ENCODE measurements around the gene SMIM29. TPM values are rescaled to one million over a fixed set of nuclear protein-coding genes. Genes with fewer than 3 reads are reported as not detected.

Gene SMIM29
- total RNA-seq, 1 donor from 2014 or later, result 5.2 TPM

DNA sequence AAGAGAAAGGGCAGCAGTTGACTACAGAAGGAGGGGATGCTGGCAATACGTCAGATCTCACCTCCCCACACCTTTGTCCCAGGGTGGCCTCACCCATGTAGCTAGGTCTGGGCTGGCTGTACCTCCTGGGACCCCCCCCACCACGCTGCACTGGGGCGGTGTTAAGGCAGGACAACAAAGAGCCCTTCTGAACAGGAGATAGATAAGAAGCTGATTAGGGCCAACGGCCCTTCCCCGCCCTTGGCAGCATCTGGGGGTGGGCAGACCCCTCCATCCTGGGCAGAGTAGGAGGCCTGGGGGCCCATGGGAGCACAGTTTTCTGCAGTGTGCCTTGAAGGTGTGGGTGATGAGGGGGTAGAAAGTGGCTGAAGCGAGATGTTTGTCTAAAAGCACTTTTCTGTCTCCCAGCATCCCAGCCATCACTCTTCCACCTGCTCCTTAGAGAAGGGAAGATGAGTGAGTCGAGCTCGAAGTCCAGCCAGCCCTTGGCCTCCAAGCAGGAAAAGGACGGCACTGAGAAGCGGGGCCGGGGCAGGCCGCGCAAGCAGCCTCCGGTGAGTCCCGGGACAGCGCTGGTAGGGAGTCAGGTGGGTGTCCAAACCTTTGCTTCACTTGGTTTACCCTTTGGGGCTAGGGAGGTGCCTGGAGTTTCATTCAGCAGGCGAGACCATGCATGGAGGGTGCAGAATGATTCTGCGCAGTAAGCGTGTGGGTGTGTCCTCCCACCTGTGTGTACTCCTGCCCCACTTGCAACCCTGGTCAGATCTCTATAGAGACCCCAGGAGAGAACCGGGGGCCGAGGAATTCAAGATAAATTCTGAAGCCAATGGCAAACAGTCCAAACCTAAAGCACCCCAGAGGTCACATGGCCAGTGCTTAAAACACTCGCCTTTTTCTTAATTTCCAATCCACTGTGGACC lies 8.2 kb downstream of the SMIM29 start:
- no peak overlapping the region for H3K9ac ChIP-seq (ENCODE audit: low read depth in 1 of 3, low read length in 3 of 3)
- peaks cover 8 to 24% (median 20%) of the 10 kb centered on the region in 3 donors for H3K4me1 ChIP-seq (ENCODE audit: control insufficient read depth in 3 of 3, insufficient read depth in 3 of 3, low read length in 3 of 3)
- no peaks in the 10 kb centered on the region for H3K9me3 ChIP-seq (ENCODE audit: control insufficient read depth in 3 of 3, low read length in 3 of 3)
- no peak overlapping the region for H3K27ac ChIP-seq (ENCODE audit: low read depth, low read length)
- H3K36me3 ChIP-seq (ENCODE audit: control insufficient read depth in 3 of 3, insufficient read depth in 3 of 3, low read length in 3 of 3), result peaks cover 5 to 26% (median 13%) of the 10 kb centered on the region in 3 donors
- no peak overlapping the region for H3K4me3 ChIP-seq (ENCODE audit: low read length in 3 of 3)
- no peaks in the 10 kb centered on the region for H3K27me3 ChIP-seq (ENCODE audit: control insufficient read depth in 3 of 3, insufficient read depth in 3 of 3, low read length in 3 of 3)

GRCh38 chr6:34239893-34240292 lies 8.9 kb downstream of the SMIM29 start:
- Histone ChIP-seq H3K9me3 (ENCODE audit: control insufficient read depth in 3 of 3, low read length in 3 of 3) (no peaks in the 10 kb centered on the region), H3K9ac (ENCODE audit: low read depth in 1 of 3, low read length in 3 of 3) (no peak overlapping the region), H3K4me3 (ENCODE audit: low read length in 3 of 3) (no peak overlapping the region), H3K36me3 (ENCODE audit: control insufficient read depth in 3 of 3, insufficient read depth in 3 of 3, low read length in 3 of 3) (peaks cover 5 to 26% (median 13%) of the 10 kb centered on the region in 3 donors), H3K27ac (ENCODE audit: low read depth, low read length) (no peak overlapping the region), H3K27me3 (ENCODE audit: control insufficient read depth in 3 of 3, insufficient read depth in 3 of 3, low read length in 3 of 3) (no peaks in the 10 kb centered on the region), H3K4me1 (ENCODE audit: control insufficient read depth in 3 of 3, insufficient read depth in 3 of 3, low read length in 3 of 3) (peaks cover 8 to 24% (median 20%) of the 10 kb centered on the region in 3 donors)

- Histone ChIP-seq H3K36me3 (ENCODE audit: control insufficient read depth in 3 of 3, insufficient read depth in 3 of 3, low read length in 3 of 3) (peaks cover 5 to 26% (median 13%) of the 10 kb centered on the region in 3 donors), H3K4me1 (ENCODE audit: control insufficient read depth in 3 of 3, insufficient read depth in 3 of 3, low read length in 3 of 3) (peaks cover 8 to 22% (median 20%) of the 10 kb centered on the region in 3 donors), H3K4me3 (ENCODE audit: low read length in 3 of 3) (no peak overlapping the region), H3K27me3 (ENCODE audit: control insufficient read depth in 3 of 3, insufficient read depth in 3 of 3, low read length in 3 of 3) (no peaks in the 10 kb centered on the region), H3K9ac (ENCODE audit: low read depth in 1 of 3, low read length in 3 of 3) (no peak overlapping the region), H3K9me3 (ENCODE audit: control insufficient read depth in 3 of 3, low read length in 3 of 3) (no peaks in the 10 kb centered on the region), H3K27ac (ENCODE audit: low read depth, low read length) (no peak overlapping the region)
Measured at GRCh38 chr6:34239500-34239825, 9.3 kb downstream of the SMIM29 start.

DNA sequence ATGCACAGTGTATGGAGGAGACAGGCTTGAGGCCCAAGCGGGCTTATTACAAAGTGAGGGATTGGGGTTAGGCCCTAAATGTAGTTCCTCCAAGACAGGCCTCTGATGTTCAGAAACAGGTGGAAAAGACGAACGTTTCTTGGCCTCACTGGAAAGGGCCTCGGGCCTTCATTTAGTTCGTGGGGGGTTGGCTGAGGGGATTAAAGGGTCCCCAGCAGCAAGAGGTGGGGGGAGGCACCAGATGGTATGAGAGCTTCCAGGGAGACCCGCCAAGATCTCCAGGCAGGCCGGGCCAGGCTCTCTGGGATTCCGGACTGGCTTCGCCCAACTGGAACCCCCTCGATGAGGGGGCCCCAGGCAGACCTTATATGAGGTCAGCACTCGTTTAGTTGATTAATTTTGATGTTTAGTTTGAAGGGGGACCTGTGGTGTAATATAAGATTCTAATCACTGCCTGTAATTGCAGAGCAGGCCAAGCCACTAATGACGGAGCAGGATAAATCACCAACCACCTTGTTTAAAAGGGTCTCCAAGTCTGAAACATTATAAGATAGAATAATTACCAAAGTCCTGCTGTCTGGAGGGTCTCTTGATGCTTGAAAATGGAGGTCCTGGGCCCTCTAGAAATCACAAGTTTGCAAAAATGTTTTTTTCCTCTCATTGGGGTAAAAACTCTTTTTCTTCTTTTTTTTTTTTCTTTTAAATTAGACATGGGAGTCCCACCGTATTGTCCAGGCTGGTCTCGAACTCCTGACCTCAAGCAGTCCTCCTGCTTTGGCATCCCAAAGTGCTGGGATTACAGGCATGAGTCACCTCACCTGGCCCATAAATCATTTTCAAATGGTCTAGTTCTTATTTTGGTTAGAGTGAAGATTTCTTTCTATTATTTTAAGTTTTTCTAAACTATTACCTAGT lies 10.0 kb downstream of the SMIM29 start:
- peaks cover 5 to 26% (median 13%) of the 10 kb centered on the region in 3 donors for H3K36me3 ChIP-seq (ENCODE audit: control insufficient read depth in 3 of 3, insufficient read depth in 3 of 3, low read length in 3 of 3)
- H3K27me3 ChIP-seq (ENCODE audit: control insufficient read depth in 3 of 3, insufficient read depth in 3 of 3, low read length in 3 of 3), result no peaks in the 10 kb centered on the region
- H3K4me1 ChIP-seq (ENCODE audit: control insufficient read depth in 3 of 3, insufficient read depth in 3 of 3, low read length in 3 of 3), result peaks cover 4 to 16% (median 14%) of the 10 kb centered on the region in 3 donors
- H3K9me3 ChIP-seq (ENCODE audit: control insufficient read depth in 3 of 3, low read length in 3 of 3), result no peaks in the 10 kb centered on the region
- peak overlapping the region in 2 of 3 donors; percentile 67 to 84 for H3K9ac ChIP-seq (ENCODE audit: low read depth in 1 of 3, low read length in 3 of 3)
- H3K4me3 ChIP-seq (ENCODE audit: low read length in 3 of 3), result peak overlapping the region; percentile 55 to 78 (median 73)
- H3K27ac ChIP-seq (ENCODE audit: low read depth, low read length), result no peak overlapping the region

GRCh38 chr6:34237722-34238584 lies 10.9 kb downstream of the SMIM29 start:
- H3K27me3 ChIP-seq (ENCODE audit: control insufficient read depth in 3 of 3, insufficient read depth in 3 of 3, low read length in 3 of 3), result no peaks in the 10 kb centered on the region
- H3K4me1 ChIP-seq (ENCODE audit: control insufficient read depth in 3 of 3, insufficient read depth in 3 of 3, low read length in 3 of 3), result peaks cover 4 to 12% (median 11%) of the 10 kb centered on the region in 3 donors
- H3K4me3 ChIP-seq (ENCODE audit: low read length in 3 of 3), result peak overlapping the region; percentile 59 to 78 (median 73)
- peak overlapping the region; percentile 51 to 84 (median 67) for H3K9ac ChIP-seq (ENCODE audit: low read depth in 1 of 3, low read length in 3 of 3)
- peak overlapping the region; percentile 36 for H3K27ac ChIP-seq (ENCODE audit: low read depth, low read length)
- peaks cover 5 to 21% (median 13%) of the 10 kb centered on the region in 3 donors for H3K36me3 ChIP-seq (ENCODE audit: control insufficient read depth in 3 of 3, insufficient read depth in 3 of 3, low read length in 3 of 3)
- H3K9me3 ChIP-seq (ENCODE audit: control insufficient read depth in 3 of 3, low read length in 3 of 3), result no peaks in the 10 kb centered on the region

- Histone ChIP-seq H3K36me3 (ENCODE audit: control insufficient read depth in 3 of 3, insufficient read depth in 3 of 3, low read length in 3 of 3) (peaks cover 5 to 17% (median 9%) of the 10 kb centered on the region in 3 donors), H3K27ac (ENCODE audit: low read depth, low read length) (peak overlapping the region; percentile 36), H3K4me1 (ENCODE audit: control insufficient read depth in 3 of 3, insufficient read depth in 3 of 3, low read length in 3 of 3) (peaks cover 4 to 12% (median 11%) of the 10 kb centered on the region in 3 donors), H3K4me3 (ENCODE audit: low read length in 3 of 3) (peak overlapping the region; percentile 59 to 78 (median 73)), H3K9ac (ENCODE audit: low read depth in 1 of 3, low read length in 3 of 3) (peak overlapping the region; percentile 51 to 84 (median 73)), H3K27me3 (ENCODE audit: control insufficient read depth in 3 of 3, insufficient read depth in 3 of 3, low read length in 3 of 3) (no peaks in the 10 kb centered on the region), H3K9me3 (ENCODE audit: control insufficient read depth in 3 of 3, low read length in 3 of 3) (no peaks in the 10 kb centered on the region)
Measured at GRCh38 chr6:34237316-34237721, 11.5 kb downstream of the SMIM29 start.

DNA sequence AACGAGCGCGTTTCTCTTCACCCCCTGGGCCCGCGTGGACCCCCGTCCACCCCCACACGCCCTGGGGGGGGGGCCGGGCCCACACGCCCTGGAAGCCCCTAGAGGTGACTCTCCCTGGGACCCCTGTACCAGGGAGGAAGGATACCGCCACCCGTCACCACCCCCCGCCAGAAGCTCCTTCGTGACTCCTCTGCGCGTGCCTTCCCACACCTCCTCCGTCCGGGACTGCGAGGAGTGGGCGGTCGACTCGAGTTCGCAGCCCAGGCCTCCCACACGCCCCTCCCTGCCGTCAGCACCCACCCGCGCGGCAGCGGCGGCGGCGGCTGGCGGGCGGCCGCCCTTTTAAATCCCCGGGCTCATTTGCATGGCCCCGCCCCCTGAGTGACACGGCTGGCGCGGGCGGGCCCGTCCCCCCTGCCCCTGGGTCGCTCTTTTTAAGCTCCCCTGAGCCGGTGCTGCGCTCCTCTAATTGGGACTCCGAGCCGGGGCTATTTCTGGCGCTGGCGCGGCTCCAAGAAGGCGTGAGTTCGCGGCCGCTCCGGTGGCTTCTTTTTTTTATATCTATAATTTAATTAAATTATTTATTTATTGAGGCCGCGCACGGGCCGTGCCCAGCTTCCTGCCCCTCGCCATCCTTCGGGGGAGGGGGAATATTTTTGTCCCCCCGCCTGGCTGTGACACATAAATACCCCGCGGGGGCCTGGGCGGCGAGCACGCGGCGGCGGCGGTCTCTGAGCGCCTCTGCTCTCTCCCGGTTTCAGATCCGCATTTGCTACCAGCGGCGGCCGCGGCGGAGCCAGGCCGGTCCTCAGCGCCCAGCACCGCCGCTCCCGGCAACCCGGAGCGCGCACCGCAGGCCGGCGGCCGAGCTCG lies 12.1 kb downstream of the SMIM29 start, which contains the start of gene HMGA1:
Gene HMGA1 (plus strand): TSS at position 431 of the 873 bp plus-strand sequence. CDS start 3,908 bp downstream, outside the sequence.
- Histone ChIP-seq H3K27ac (ENCODE audit: low read depth, low read length) (peak within 1 kb of the TSS; percentile 75), H3K4me1 (ENCODE audit: control insufficient read depth in 3 of 3, insufficient read depth in 3 of 3, low read length in 3 of 3) (peaks cover 4 to 12% (median 11%) of the 10 kb centered on the region in 3 donors), H3K9ac (ENCODE audit: low read depth in 1 of 3, low read length in 3 of 3) (peak within 1 kb of the TSS; percentile 51 to 84 (median 73)), H3K36me3 (ENCODE audit: control insufficient read depth in 3 of 3, insufficient read depth in 3 of 3, low read length in 3 of 3) (peaks cover 4 to 11% (median 4%) of the 10 kb centered on the region in 3 donors), H3K27me3 (ENCODE audit: control insufficient read depth in 3 of 3, insufficient read depth in 3 of 3, low read length in 3 of 3) (no peaks in the 10 kb centered on the region), H3K9me3 (ENCODE audit: control insufficient read depth in 3 of 3, low read length in 3 of 3) (no peaks in the 10 kb centered on the region), H3K4me3 (ENCODE audit: low read length in 3 of 3) (peak within 1 kb of the TSS; percentile 59 to 78 (median 73))

GRCh38 chr6:34236131-34236442 lies 12.7 kb downstream of the SMIM29 start:
- H3K27me3 ChIP-seq (ENCODE audit: control insufficient read depth in 3 of 3, insufficient read depth in 3 of 3, low read length in 3 of 3), result no peaks in the 10 kb centered on the region
- H3K4me1 ChIP-seq (ENCODE audit: control insufficient read depth in 3 of 3, insufficient read depth in 3 of 3, low read length in 3 of 3), result peaks cover 4 to 12% (median 11%) of the 10 kb centered on the region in 3 donors
- H3K9ac ChIP-seq (ENCODE audit: low read depth in 1 of 3, low read length in 3 of 3), result peak overlapping the region; percentile 43 to 80 (median 56)
- no peaks in the 10 kb centered on the region for H3K9me3 ChIP-seq (ENCODE audit: control insufficient read depth in 3 of 3, low read length in 3 of 3)
- peaks cover 0 to 7% (median under 1%) of the 10 kb centered on the region in 3 donors for H3K36me3 ChIP-seq (ENCODE audit: control insufficient read depth in 3 of 3, insufficient read depth in 3 of 3, low read length in 3 of 3)
- peak overlapping the region; percentile 75 for H3K27ac ChIP-seq (ENCODE audit: low read depth, low read length)
- H3K4me3 ChIP-seq (ENCODE audit: low read length in 3 of 3), result peak overlapping the region; percentile 59 to 68 (median 66)

Measured in skeletal muscle tissue (tissue), 4 donors.